ENCODE data around the gene GRID1. TPM values are rescaled to one million over a fixed set of nuclear protein-coding genes. Genes with fewer than 3 reads are reported as not detected.

Gene GRID1
- total RNA-seq, 1 experiment from 2014 or later, result 0.37 TPM

DNA sequence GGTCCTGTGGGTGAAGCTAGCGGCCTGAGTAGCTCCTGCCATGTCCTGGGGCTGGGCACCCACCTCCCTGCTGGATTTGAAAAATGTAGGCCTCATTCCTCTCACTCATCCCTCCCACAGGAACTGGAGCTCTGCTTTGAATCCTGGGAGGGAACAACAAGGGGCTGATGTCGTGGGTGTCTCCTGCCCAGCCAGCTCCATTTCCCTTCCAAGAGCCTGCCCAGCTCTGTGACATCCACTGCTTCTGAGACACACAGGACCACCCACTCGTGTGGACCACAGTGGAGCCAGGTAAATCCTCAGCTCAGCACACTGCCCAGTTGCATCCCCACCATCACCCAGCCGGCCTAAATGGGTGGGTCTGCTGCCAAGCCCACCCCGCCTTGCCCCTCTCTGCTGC lies 579.2 kb downstream of the GRID1 start:
- H3K27me3 Mint-ChIP-seq (ENCODE audit: low read depth), result no peaks in the 10 kb centered on the region
- POLR2A ChIA-PET, result no interaction called here
- H3K4me3 Mint-ChIP-seq, result no peak overlapping the region
- peaks cover 4% of the 10 kb centered on the region for H3K4me1 Mint-ChIP-seq
- H3K9me3 Mint-ChIP-seq, result no peaks in the 10 kb centered on the region
- CTCF ChIA-PET, result interaction anchor here (1.2 to 1.4 kb wide), 3 partner anchors 137 to 318 kb away, joined by 3 read pairs; no protein-coding TSS in a partner anchor
- no peaks in the 10 kb centered on the region for H3K36me3 Mint-ChIP-seq
- TF ChIP-seq ZNF416 (CRISPR knock-in tag; IDR thresholded peaks at IDR 0.05) (no peak), SMAD3 (CRISPR knock-in tag; IDR thresholded peaks at IDR 0.05; ENCODE audit: borderline replicate concordance) (no peak), AR (CRISPR knock-in tag; IDR thresholded peaks at IDR 0.05) (no peak), JUN (CRISPR knock-in tag; IDR thresholded peaks at IDR 0.05) (no peak), ZNF138 (CRISPR knock-in tag; conservative IDR thresholded peaks at IDR 0.05) (no peak), SMAD4 (CRISPR knock-in tag; IDR thresholded peaks at IDR 0.05) (no peak)
- TF ChIP-seq, protein P1, sequence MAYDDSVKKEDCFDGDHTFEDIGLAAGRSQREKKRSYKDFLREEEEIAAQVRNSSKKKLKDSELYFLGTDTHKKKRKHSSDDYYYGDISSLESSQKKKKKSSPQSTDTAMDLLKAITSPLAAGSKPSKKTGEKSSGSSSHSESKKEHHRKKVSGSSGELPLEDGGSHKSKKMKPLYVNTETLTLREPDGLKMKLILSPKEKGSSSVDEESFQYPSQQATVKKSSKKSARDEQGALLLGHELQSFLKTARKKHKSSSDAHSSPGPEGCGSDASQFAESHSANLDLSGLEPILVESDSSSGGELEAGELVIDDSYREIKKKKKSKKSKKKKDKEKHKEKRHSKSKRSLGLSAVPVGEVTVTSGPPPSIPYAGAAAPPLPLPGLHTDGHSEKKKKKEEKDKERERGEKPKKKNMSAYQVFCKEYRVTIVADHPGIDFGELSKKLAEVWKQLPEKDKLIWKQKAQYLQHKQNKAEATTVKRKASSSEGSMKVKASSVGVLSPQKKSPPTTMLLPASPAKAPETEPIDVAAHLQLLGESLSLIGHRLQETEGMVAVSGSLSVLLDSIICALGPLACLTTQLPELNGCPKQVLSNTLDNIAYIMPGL (CRISPR knock-in tag; IDR thresholded peaks at IDR 0.05), result no peak
- TF ChIP-seq, protein P2, sequence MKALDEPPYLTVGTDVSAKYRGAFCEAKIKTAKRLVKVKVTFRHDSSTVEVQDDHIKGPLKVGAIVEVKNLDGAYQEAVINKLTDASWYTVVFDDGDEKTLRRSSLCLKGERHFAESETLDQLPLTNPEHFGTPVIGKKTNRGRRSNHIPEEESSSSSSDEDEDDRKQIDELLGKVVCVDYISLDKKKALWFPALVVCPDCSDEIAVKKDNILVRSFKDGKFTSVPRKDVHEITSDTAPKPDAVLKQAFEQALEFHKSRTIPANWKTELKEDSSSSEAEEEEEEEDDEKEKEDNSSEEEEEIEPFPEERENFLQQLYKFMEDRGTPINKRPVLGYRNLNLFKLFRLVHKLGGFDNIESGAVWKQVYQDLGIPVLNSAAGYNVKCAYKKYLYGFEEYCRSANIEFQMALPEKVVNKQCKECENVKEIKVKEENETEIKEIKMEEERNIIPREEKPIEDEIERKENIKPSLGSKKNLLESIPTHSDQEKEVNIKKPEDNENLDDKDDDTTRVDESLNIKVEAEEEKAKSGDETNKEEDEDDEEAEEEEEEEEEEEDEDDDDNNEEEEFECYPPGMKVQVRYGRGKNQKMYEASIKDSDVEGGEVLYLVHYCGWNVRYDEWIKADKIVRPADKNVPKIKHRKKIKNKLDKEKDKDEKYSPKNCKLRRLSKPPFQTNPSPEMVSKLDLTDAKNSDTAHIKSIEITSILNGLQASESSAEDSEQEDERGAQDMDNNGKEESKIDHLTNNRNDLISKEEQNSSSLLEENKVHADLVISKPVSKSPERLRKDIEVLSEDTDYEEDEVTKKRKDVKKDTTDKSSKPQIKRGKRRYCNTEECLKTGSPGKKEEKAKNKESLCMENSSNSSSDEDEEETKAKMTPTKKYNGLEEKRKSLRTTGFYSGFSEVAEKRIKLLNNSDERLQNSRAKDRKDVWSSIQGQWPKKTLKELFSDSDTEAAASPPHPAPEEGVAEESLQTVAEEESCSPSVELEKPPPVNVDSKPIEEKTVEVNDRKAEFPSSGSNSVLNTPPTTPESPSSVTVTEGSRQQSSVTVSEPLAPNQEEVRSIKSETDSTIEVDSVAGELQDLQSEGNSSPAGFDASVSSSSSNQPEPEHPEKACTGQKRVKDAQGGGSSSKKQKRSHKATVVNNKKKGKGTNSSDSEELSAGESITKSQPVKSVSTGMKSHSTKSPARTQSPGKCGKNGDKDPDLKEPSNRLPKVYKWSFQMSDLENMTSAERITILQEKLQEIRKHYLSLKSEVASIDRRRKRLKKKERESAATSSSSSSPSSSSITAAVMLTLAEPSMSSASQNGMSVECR (CRISPR knock-in tag; IDR thresholded peaks at IDR 0.05; ENCODE audit: borderline replicate concordance), result no peak
- no peak for ATAC-seq
- no peak overlapping the region for H3K27ac Mint-ChIP-seq
- no peak for DNase-seq (ENCODE audit: low spot score)

DNA sequence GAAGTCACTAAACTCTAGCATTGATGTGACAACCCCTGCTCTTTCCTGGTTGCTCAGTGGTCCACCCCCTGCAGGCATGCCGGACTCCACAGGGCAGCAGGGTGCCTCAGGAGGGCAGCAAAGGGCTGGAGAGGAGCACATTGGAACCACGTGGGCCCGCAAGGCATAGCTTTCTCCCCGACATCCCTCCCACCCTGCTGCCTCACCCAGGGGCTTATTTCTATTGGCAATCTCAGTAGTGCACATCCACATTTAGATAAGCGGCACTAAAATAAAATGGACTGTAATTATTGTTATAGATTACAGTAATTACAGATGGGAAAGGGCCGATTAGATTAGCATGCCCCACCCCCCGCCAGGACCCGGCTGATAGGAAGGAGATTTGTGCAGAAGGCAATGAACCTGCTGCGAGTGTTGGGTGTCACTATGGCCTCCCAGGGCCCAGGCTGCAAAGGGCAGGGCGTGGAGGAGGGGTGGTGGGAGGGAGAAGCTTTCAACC lies 580.1 kb downstream of the GRID1 start:
- CTCF ChIA-PET, result interaction anchor here (0.6 to 1.4 kb wide), 4 partner anchors 138 to 319 kb away, joined by 3 read pairs; no protein-coding TSS in a partner anchor
- H3K27me3 Mint-ChIP-seq (ENCODE audit: low read depth), result no peaks in the 10 kb centered on the region
- H3K4me1 Mint-ChIP-seq, result peaks cover 4% of the 10 kb centered on the region
- no peak overlapping the region for H3K27ac Mint-ChIP-seq
- DNase-seq (ENCODE audit: low spot score), result peak; percentile 60
- H3K9me3 Mint-ChIP-seq, result no peaks in the 10 kb centered on the region
- H3K36me3 Mint-ChIP-seq, result no peaks in the 10 kb centered on the region
- ATAC-seq, result peak; percentile 87
- POLR2A ChIA-PET, result no interaction called here
- no peak overlapping the region for H3K4me3 Mint-ChIP-seq
- TF ChIP-seq USF2 (CRISPR knock-in tag; IDR thresholded peaks at IDR 0.05) (peak; percentile 65), EMX1 (CRISPR knock-in tag; IDR thresholded peaks at IDR 0.05) (no peak), ATF1 (CRISPR knock-in tag; IDR thresholded peaks at IDR 0.05) (no peak), USF1 (CRISPR knock-in tag; IDR thresholded peaks at IDR 0.05) (peak; percentile 35; the same call in 1 of the 2 replicates), GTF2I (CRISPR knock-in tag; conservative IDR thresholded peaks at IDR 0.05) (no peak), SMAD3 (CRISPR knock-in tag; IDR thresholded peaks at IDR 0.05; ENCODE audit: borderline replicate concordance) (no peak)
- TF ChIP-seq, protein P3, sequence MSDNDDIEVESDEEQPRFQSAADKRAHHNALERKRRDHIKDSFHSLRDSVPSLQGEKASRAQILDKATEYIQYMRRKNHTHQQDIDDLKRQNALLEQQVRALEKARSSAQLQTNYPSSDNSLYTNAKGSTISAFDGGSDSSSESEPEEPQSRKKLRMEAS (CRISPR knock-in tag; IDR thresholded peaks at IDR 0.05), result peak; percentile 35; the same call in 1 of the 2 replicates
- TF ChIP-seq, protein P4, sequence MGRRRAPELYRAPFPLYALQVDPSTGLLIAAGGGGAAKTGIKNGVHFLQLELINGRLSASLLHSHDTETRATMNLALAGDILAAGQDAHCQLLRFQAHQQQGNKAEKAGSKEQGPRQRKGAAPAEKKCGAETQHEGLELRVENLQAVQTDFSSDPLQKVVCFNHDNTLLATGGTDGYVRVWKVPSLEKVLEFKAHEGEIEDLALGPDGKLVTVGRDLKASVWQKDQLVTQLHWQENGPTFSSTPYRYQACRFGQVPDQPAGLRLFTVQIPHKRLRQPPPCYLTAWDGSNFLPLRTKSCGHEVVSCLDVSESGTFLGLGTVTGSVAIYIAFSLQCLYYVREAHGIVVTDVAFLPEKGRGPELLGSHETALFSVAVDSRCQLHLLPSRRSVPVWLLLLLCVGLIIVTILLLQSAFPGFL (CRISPR knock-in tag; IDR thresholded peaks at IDR 0.05; ENCODE audit: borderline replicate concordance), result no peak
- TF ChIP-seq, protein P5, sequence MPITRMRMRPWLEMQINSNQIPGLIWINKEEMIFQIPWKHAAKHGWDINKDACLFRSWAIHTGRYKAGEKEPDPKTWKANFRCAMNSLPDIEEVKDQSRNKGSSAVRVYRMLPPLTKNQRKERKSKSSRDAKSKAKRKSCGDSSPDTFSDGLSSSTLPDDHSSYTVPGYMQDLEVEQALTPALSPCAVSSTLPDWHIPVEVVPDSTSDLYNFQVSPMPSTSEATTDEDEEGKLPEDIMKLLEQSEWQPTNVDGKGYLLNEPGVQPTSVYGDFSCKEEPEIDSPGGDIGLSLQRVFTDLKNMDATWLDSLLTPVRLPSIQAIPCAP (CRISPR knock-in tag; IDR thresholded peaks at IDR 0.05), result no peak
- TF ChIP-seq, protein P6, sequence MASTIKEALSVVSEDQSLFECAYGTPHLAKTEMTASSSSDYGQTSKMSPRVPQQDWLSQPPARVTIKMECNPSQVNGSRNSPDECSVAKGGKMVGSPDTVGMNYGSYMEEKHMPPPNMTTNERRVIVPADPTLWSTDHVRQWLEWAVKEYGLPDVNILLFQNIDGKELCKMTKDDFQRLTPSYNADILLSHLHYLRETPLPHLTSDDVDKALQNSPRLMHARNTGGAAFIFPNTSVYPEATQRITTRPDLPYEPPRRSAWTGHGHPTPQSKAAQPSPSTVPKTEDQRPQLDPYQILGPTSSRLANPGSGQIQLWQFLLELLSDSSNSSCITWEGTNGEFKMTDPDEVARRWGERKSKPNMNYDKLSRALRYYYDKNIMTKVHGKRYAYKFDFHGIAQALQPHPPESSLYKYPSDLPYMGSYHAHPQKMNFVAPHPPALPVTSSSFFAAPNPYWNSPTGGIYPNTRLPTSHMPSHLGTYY (CRISPR knock-in tag; IDR thresholded peaks at IDR 0.05), result no peak
- TF ChIP-seq, protein P7, sequence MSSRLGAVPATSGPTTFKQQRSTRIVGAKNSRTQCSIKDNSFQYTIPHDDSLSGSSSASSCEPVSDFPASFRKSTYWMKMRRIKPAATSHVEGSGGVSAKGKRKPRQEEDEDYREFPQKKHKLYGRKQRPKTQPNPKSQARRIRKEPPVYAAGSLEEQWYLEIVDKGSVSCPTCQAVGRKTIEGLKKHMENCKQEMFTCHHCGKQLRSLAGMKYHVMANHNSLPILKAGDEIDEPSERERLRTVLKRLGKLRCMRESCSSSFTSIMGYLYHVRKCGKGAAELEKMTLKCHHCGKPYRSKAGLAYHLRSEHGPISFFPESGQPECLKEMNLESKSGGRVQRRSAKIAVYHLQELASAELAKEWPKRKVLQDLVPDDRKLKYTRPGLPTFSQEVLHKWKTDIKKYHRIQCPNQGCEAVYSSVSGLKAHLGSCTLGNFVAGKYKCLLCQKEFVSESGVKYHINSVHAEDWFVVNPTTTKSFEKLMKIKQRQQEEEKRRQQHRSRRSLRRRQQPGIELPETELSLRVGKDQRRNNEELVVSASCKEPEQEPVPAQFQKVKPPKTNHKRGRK (CRISPR knock-in tag; IDR thresholded peaks at IDR 0.05; ENCODE audit: borderline replicate concordance), result no peak

All from WTC11 (cell line).